Neuron (in vitro differentiated cells): ENCODE measurements around the gene APOL5.
"Not testable (repeated sequence)": the region's sequence is repeated elsewhere in the genome, so short reads cannot be mapped to it uniquely, and the experiment has no call there.

Source experiments
- H2AFZ ChIP-seq: one replicate; pipeline ENCODE4 v1.6.1; 2013; ENCODE audit warnings: low read depth, mild to moderate bottlenecking, inconsistent platforms, low read length, moderate library complexity
- H3K27me3 ChIP-seq: one replicate; pipeline ENCODE4 v1.6.1; 2013; ENCODE audit warnings: low read length; ENCODE audit not compliant: insufficient read depth
- H3K36me3 ChIP-seq: one replicate; pipeline ENCODE4 v1.6.1; 2013; ENCODE audit warnings: low read length; ENCODE audit not compliant: insufficient read depth
- H3K4me1 ChIP-seq: one replicate; pipeline ENCODE4 v1.6.1; 2013; ENCODE audit warnings: low read length; ENCODE audit not compliant: insufficient read depth
- H3K4me3 ChIP-seq: 2 replicates; pipeline ENCODE4 v1.5.1; 2013; ENCODE audit warnings: mild to moderate bottlenecking, low read length, moderate library complexity
- H3K9me3 ChIP-seq: one replicate; pipeline ENCODE4 v1.6.1; 2013; ENCODE audit warnings: low read length

Gene APOL5

GRCh38 chr22:35688913-35689675, 28.6 kb upstream of the APOL5 start:
- Histone ChIP-seq H3K27me3 (no peaks in the 10 kb centered on the region), H2AFZ (no peak overlapping the region), H3K36me3 (no peaks in the 10 kb centered on the region), H3K4me3 (no peak overlapping the region), H3K4me1 (no peaks in the 10 kb centered on the region), H3K9me3 (peaks cover 2% of the 10 kb centered on the region)

GRCh38 chr22:35690001-35690400, 27.7 kb upstream of the APOL5 start:
- no peak overlapping the region for H2AFZ ChIP-seq
- H3K4me3 ChIP-seq = no peak overlapping the region
- H3K9me3 ChIP-seq = peaks cover 2% of the 10 kb centered on the region

GRCh38 chr22:35695202-35695601, 22.5 kb upstream of the APOL5 start:
- no peaks in the 10 kb centered on the region for H3K9me3 ChIP-seq
- no peaks in the 10 kb centered on the region for H3K4me1 ChIP-seq
- no peak overlapping the region for H2AFZ ChIP-seq
- no peaks in the 10 kb centered on the region for H3K27me3 ChIP-seq
- no peak overlapping the region for H3K4me3 ChIP-seq
- H3K36me3 ChIP-seq = no peaks in the 10 kb centered on the region

More at GRCh38 chr22:35690001-35690400, 27.7 kb upstream of the APOL5 start:
- Histone ChIP-seq H3K27me3 (no peaks in the 10 kb centered on the region), H3K36me3 (no peaks in the 10 kb centered on the region), H3K4me1 (no peaks in the 10 kb centered on the region)

- H3K36me3 ChIP-seq = no peaks in the 10 kb centered on the region
- H3K4me3 ChIP-seq = no peak overlapping the region
- H3K27me3 ChIP-seq = no peaks in the 10 kb centered on the region
- H3K9me3 ChIP-seq = no peaks in the 10 kb centered on the region
- H3K4me1 ChIP-seq = no peaks in the 10 kb centered on the region
- no peak overlapping the region for H2AFZ ChIP-seq
These were observed 20.5 kb upstream of the APOL5 start for GRCh38 chr22:35697142-35697541.

- H3K36me3 ChIP-seq, H2AFZ ChIP-seq, H3K4me1 ChIP-seq, H3K4me3 ChIP-seq, H3K9me3 ChIP-seq, H3K27me3 ChIP-seq: not testable (repeated sequence)
These were observed 17.8 kb upstream of the APOL5 start for GRCh38 chr22:35699852-35700251.

- Histone ChIP-seq H3K4me3 (no peak overlapping the region), H3K4me1 (no peaks in the 10 kb centered on the region), H3K27me3 (no peaks in the 10 kb centered on the region), H3K9me3 (no peaks in the 10 kb centered on the region), H3K36me3 (no peaks in the 10 kb centered on the region), H2AFZ (no peak overlapping the region)
These were observed 13.6 kb upstream of the APOL5 start for GRCh38 chr22:35703861-35704584.

GRCh38 chr22:35705141-35705540, 12.5 kb upstream of the APOL5 start:
- Histone ChIP-seq H3K27me3 (no peaks in the 10 kb centered on the region), H3K4me3 (no peak overlapping the region), H3K9me3 (no peaks in the 10 kb centered on the region), H3K36me3 (no peaks in the 10 kb centered on the region), H2AFZ (no peak overlapping the region), H3K4me1 (no peaks in the 10 kb centered on the region)

GRCh38 chr22:35708453-35708852, 9.2 kb upstream of the APOL5 start:
- Histone ChIP-seq H3K36me3 (no peaks in the 10 kb centered on the region), H3K4me1 (no peaks in the 10 kb centered on the region), H3K9me3 (no peaks in the 10 kb centered on the region), H2AFZ (no peak overlapping the region), H3K27me3 (no peaks in the 10 kb centered on the region), H3K4me3 (no peak overlapping the region)

- no peaks in the 10 kb centered on the region for H3K9me3 ChIP-seq
- H3K27me3 ChIP-seq = no peaks in the 10 kb centered on the region
- no peak overlapping the region for H3K4me3 ChIP-seq
- no peaks in the 10 kb centered on the region for H3K36me3 ChIP-seq
- H2AFZ ChIP-seq = no peak overlapping the region
- H3K4me1 ChIP-seq = no peaks in the 10 kb centered on the region
These were observed 8.8 kb upstream of the APOL5 start for GRCh38 chr22:35708917-35709316.

GRCh38 chr22:35711336-35711735, 6.3 kb upstream of the APOL5 start:
- Histone ChIP-seq H2AFZ (no peak overlapping the region), H3K36me3 (no peaks in the 10 kb centered on the region), H3K4me1 (no peaks in the 10 kb centered on the region), H3K4me3 (no peak overlapping the region), H3K9me3 (no peaks in the 10 kb centered on the region), H3K27me3 (no peaks in the 10 kb centered on the region)

GRCh38 chr22:35712672-35713071, 5.0 kb upstream of the APOL5 start:
- Histone ChIP-seq H3K4me1 (no peaks in the 10 kb centered on the region), H3K4me3 (no peak overlapping the region), H3K36me3 (no peaks in the 10 kb centered on the region)

GRCh38 chr22:35719212-35719875, 1.7 kb downstream of the APOL5 start:
- Histone ChIP-seq H3K27me3 (no peaks in the 10 kb centered on the region), H3K9me3 (no peaks in the 10 kb centered on the region), H3K4me3 (no peak overlapping the region), H3K4me1 (no peaks in the 10 kb centered on the region), H3K36me3 (no peaks in the 10 kb centered on the region), H2AFZ (no peak overlapping the region)

More at GRCh38 chr22:35712672-35713071, 5.0 kb upstream of the APOL5 start:
- H2AFZ ChIP-seq = no peak overlapping the region
- no peaks in the 10 kb centered on the region for H3K27me3 ChIP-seq
- H3K9me3 ChIP-seq = no peaks in the 10 kb centered on the region

- no peaks in the 10 kb centered on the region for H3K27me3 ChIP-seq
- H2AFZ ChIP-seq = no peak overlapping the region
- no peaks in the 10 kb centered on the region for H3K9me3 ChIP-seq
- no peaks in the 10 kb centered on the region for H3K36me3 ChIP-seq
- no peaks in the 10 kb centered on the region for H3K4me1 ChIP-seq
- H3K4me3 ChIP-seq = no peak overlapping the region
These were observed 4.3 kb downstream of the APOL5 start for GRCh38 chr22:35721960-35722359.
